NCI-H146 treated with DMSO at 0.1 percent for 48 hours (cell line): ENCODE data around the gene JKAMP.
A peak's percentile ranks its signal among the peaks of the same experiment; 100 is the strongest.

Experiments
- DNase-seq: peaks from one replicate; lab custom pipeline; 2025; ENCODE audit not compliant: unreplicated experiment; lab: John Stamatoyannopoulos, UW

The JKAMP gene

DNA sequence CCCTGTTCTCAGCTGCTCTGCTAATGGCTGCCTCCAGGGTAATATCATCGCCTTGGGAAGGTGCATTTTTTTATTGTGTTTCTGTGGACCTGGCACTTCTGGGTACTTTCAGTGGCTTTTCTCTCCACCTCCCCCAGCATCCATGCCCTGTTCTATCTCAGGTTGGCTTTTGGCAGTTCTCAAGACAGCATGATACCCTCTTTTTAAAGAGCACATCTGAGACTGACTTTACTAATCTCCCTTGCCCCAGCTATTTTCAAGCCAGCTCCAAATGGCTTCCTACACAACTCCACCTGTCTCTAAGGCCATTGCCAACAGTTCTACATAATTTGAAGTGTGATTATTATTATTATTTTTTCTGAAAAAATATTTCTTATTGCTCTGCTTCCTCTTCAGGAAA is 53.2 kb downstream of the JKAMP start:
- DNase-seq: no peak

DNA sequence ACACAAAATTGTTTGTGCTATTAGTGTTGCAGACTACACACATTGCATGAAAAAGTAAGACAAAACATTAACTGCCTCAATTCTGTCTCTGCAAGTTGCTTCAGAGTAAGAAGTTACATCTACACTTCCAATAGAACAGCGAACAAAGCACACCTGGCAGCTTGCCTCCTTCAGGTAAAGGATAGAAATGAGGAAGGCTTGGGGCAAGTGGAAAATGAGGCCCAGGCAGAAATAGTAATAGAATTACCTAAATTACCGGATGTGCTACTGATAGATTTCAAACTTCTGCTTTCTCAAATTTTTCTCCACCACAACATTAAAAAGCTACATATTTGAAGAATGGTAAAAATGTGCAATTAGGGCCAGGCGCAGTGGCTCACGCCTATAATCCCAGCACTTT is 54.6 kb downstream of the JKAMP start:
- no peak for DNase-seq

DNA sequence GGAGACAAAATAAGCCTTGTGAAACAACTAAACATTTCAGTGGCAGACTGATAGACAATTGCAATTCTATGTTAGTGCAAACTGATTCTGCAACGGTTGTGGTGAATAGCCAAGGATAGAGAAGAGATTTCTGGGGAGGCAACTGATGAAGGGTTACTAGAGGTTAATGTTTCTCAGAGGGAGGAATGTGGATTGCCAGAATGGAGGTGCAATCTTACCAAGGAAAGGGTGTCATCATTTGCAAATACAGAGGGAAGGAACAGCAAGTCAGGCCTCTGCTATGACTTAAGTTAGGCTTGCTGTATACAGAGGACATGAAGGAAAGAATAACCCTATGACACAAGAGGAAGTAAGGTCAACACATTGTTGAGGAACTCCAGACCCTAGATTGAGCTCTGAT is 56.5 kb downstream of the JKAMP start:
- DNase-seq: no peak

DNA sequence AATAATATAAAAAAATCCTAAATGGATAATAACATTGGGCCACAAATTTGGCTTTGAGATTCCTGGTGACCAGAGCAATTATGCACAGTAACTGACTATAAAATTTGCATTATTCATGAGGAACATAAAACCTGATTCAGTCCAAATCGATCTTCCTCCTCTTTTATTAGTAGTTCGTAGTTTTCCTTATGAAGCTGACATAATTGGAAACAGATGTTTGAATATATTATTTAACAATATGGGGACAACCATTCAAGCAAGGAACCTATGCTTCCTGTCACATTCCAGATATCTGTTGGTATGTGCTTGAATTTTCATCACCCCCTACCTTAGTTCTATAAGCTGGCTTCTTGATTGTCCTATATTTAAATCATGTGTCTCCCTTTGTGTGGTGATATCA is 57.4 kb downstream of the JKAMP start:
- no peak for DNase-seq

DNA sequence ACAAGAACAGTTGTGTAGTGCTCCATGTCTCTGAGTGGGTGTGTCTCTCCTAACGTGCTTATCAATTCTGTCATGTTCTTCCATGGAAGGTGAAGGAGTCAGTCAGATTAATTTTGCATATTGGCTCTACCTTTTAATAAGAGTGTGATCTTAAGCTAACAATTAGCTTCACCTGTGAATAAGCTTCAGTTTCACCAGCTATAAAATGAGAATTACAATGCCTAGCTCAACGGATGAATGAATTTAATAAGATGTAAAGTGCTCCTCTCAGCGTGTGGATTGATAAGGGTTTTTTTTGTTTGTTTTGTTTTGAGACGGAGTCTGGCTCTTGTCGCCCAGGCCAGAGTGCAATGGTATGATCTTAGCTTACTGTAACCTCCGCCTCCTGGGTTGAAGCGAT is 59.6 kb downstream of the JKAMP start:
- peak; percentile 65 for DNase-seq

DNA sequence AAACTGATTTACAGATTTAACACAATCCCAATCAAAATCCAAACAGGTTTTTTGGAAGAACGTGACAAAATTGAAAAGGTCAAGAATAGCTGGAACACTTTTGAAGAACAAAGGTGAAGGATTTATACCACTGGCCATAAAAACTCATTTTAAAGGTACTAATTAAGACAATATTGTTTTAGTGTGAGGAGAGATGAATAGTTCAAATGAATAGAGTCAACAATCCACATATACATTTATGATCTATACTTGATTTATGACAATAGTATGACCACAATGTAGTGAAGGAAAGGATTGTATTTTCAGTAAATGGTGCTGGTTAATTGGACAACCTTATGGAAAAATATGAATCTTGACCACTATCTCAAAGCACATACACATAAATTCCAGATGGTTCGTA is 63.0 kb downstream of the JKAMP start:
- no peak for DNase-seq
